ENCODE data around the gene PTPRCAP. TPM values are rescaled to one million over a fixed set of nuclear protein-coding genes. Genes with fewer than 3 reads are reported as not detected.
A peak's percentile ranks its signal among the peaks of the same experiment; 100 is the strongest.

PTPRCAP gene
- total and polyA plus RNA-seq, 9 of the 15 experiments (the other 6 are each of a cell fraction or from before 2014, with no cell fraction given): 0.22 to 2.0 (median 1.1) TPM; not detected in 4

GRCh38 chr11:67468759-67469507, 31.5 kb upstream of the PTPRCAP start, which contains the start of gene TMEM134 (continued):
- TF ChIP-seq, protein P1, sequence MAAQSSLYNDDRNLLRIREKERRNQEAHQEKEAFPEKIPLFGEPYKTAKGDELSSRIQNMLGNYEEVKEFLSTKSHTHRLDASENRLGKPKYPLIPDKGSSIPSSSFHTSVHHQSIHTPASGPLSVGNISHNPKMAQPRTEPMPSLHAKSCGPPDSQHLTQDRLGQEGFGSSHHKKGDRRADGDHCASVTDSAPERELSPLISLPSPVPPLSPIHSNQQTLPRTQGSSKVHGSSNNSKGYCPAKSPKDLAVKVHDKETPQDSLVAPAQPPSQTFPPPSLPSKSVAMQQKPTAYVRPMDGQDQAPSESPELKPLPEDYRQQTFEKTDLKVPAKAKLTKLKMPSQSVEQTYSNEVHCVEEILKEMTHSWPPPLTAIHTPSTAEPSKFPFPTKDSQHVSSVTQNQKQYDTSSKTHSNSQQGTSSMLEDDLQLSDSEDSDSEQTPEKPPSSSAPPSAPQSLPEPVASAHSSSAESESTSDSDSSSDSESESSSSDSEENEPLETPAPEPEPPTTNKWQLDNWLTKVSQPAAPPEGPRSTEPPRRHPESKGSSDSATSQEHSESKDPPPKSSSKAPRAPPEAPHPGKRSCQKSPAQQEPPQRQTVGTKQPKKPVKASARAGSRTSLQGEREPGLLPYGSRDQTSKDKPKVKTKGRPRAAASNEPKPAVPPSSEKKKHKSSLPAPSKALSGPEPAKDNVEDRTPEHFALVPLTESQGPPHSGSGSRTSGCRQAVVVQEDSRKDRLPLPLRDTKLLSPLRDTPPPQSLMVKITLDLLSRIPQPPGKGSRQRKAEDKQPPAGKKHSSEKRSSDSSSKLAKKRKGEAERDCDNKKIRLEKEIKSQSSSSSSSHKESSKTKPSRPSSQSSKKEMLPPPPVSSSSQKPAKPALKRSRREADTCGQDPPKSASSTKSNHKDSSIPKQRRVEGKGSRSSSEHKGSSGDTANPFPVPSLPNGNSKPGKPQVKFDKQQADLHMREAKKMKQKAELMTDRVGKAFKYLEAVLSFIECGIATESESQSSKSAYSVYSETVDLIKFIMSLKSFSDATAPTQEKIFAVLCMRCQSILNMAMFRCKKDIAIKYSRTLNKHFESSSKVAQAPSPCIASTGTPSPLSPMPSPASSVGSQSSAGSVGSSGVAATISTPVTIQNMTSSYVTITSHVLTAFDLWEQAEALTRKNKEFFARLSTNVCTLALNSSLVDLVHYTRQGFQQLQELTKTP (IDR thresholded peaks at IDR 0.05; ENCODE audit: low read depth in 1 of 2, partially characterized antibody in 2 of 2): no peak
- TF ChIP-seq GTF2E2 (tag; IDR thresholded peaks at IDR 0.05) (no peak), RERE (CRISPR knock-in tag; IDR thresholded peaks at IDR 0.05; ENCODE audit: borderline replicate concordance) (no peak), RFX1 (IDR thresholded peaks at IDR 0.05) (no peak), POLR2H (tag; IDR thresholded peaks at IDR 0.05; ENCODE audit: low read depth) (peak; percentile 40; the same call in 1 of the 2 replicates), ZNF707 (CRISPR knock-in tag; conservative IDR thresholded peaks at IDR 0.05) (no peak), NFATC3 (IDR thresholded peaks at IDR 0.05) (no peak), ZNF197 (CRISPR knock-in tag; IDR thresholded peaks at IDR 0.05; ENCODE audit: low read depth) (no peak), ZNF644 (tag; IDR thresholded peaks at IDR 0.05; ENCODE audit: low read depth) (no peak), NFIC (IDR thresholded peaks at IDR 0.05) (0 out of 2 replicates have a peak, but pooled peaks have one; percentile 41), NONO (IDR thresholded peaks at IDR 0.05; ENCODE audit: low read depth in 2 of 2, low read length in 1 of 2) (peak in 1 of 2 experiments; percentile 57; a peak in 2 of 4 replicates), POLR2G (IDR thresholded peaks at IDR 0.05; ENCODE audit: low read depth, low read length) (peak; percentile 93)
- TF ChIP-seq, protein P2, sequence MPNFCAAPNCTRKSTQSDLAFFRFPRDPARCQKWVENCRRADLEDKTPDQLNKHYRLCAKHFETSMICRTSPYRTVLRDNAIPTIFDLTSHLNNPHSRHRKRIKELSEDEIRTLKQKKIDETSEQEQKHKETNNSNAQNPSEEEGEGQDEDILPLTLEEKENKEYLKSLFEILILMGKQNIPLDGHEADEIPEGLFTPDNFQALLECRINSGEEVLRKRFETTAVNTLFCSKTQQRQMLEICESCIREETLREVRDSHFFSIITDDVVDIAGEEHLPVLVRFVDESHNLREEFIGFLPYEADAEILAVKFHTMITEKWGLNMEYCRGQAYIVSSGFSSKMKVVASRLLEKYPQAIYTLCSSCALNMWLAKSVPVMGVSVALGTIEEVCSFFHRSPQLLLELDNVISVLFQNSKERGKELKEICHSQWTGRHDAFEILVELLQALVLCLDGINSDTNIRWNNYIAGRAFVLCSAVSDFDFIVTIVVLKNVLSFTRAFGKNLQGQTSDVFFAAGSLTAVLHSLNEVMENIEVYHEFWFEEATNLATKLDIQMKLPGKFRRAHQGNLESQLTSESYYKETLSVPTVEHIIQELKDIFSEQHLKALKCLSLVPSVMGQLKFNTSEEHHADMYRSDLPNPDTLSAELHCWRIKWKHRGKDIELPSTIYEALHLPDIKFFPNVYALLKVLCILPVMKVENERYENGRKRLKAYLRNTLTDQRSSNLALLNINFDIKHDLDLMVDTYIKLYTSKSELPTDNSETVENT (CRISPR knock-in tag; IDR thresholded peaks at IDR 0.05): peak; percentile 81; the same call in 1 of the 2 replicates
